ENCODE measurements around the gene TSPAN6.

The TSPAN6 gene

GRCh38 chrX:100647739-100648138, 11.1 kb upstream of the TSPAN6 start:
- DNase-seq (ENCODE audit: low read depth in 2 of 2): no peak

DNA sequence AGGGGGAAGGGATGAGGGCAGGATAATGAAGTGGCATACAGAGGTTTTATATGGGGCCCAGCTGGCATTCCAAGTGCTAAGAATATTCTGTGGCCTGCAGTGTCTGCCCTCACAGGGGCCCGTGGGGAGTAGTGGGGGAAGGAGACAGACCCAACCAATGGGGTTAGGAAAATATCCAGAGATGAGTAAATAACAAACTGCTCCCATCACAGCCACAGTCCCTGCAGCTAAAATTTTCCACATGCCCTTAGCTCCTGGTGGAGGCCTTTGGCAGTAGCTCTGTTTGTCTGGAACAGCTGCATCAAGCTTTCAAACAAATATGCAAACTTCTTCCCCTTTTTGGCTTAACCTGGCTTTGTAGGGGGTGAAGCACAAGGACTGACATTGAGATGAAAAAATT, 10.5 kb upstream of the TSPAN6 start:
- no peak for DNase-seq (ENCODE audit: low read depth in 2 of 2)

DNA sequence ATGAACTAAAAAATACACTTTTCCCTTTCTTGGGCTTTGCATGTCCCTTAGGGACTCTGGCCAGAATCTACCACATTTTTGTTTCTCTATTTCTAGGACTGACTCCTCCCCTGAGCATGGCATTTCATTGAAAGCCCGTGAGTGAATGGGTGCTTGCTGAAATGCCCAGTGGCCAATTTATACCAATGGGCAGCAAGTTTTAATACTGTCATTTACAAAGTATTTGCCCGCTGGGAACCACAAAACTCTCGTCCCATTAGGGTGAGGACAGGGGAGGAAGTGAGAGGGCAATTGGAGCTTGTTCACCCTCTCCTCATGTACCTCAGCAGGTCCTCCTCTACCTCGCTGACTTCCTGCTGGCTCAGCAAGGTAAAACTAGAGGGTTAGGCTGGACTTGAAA, 8.5 kb upstream of the TSPAN6 start:
- no peak for DNase-seq (ENCODE audit: low read depth in 2 of 2)

- DNase-seq (ENCODE audit: low read depth in 2 of 2): no peak
These were observed 7.6 kb upstream of the TSPAN6 start, which contains the start of gene SRPX2 for GRCh38 chrX:100643956-100644860. SRPX2 (plus strand) TSS chrX:100644199; CDS start chrX:100646323, 2,124 bp downstream.

GRCh38 chrX:100643212-100643611, 6.6 kb upstream of the TSPAN6 start:
- DNase-seq (ENCODE audit: low read depth in 2 of 2): no peak

DNA sequence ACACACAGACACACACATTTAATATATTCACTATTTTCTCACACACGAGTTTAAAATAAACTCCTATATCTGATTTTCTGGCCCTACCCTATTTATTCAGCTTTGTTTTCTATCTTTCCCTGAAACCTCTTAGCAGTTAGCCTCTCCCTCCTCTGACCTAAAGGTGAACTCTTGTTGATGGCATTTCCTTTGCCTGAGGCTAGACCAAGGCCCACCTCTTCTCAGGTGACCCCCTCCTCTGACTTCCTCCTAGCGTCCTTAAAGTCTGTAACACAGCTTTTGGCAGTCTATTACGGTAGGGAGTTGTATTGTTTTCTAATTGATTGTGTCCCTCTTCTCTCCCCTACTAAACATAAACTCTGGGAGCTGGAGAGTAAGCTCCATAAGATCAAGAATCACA, 5.7 kb upstream of the TSPAN6 start:
- no peak for DNase-seq (ENCODE audit: low read depth in 2 of 2)

- no peak for DNase-seq (ENCODE audit: low read depth in 2 of 2)
These were observed 651 bp downstream of the TSPAN6 start for GRCh38 chrX:100635989-100636320.

DNA sequence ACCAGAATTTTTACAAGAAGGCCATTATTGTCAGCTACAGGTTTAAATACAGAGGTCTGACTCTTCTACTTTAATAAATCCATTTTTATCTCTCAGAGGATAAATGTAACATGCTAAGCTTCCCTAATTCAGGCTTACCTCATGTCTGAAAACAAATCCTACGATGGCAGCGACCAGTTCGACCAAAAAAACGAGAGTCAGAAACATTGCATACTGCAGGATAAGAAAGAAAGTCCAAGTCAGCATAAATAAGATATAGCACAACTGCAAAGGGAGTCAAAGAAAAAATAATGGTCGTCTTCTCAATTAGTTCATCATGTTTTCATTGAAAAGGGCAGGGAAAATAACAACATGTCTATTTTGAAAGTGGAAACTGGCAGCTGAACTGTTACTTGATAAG, 1.6 kb downstream of the TSPAN6 start:
- no peak for DNase-seq (ENCODE audit: low read depth in 2 of 2)

DNA sequence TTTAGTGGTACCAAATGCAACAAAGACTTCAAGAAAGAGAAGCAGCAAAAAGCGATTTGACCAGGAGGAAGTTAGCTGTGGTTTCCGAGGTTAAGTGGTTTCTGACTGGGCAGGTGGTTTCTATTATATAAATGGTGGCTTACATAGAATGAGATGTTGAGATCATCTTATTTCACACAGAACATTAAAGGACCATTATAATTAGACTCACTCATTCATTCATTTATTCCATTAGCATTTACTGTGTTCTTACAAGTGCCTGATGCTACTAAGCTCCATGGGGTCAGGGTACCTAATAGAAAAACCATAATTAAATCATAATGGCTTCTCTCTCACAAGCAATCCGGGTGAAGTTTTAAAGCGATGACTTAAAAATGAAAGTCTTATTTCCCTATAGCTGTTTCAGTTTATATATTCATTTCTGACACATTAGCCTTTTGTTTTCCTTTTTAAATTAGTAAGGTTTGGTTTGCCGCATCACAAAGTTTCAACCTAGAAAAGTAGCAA, 10.6 kb downstream of the TSPAN6 start:
- DNase-seq (ENCODE audit: low read depth in 2 of 2): no peak

GRCh38 chrX:100623001-100623400, 13.6 kb downstream of the TSPAN6 start:
- no peak for DNase-seq (ENCODE audit: low read depth in 2 of 2)

- no peak for DNase-seq (ENCODE audit: low read depth in 2 of 2)
These were observed 21.6 kb downstream of the TSPAN6 start for GRCh38 chrX:100615005-100615404.

- no peak for DNase-seq (ENCODE audit: low read depth in 2 of 2)
These were observed 24.7 kb downstream of the TSPAN6 start for GRCh38 chrX:100611951-100612350.

- DNase-seq (ENCODE audit: low read depth in 2 of 2): no peak
These were observed 27.0 kb downstream of the TSPAN6 start for GRCh38 chrX:100609591-100609990.

GRCh38 chrX:100606753-100607152, 29.9 kb downstream of the TSPAN6 start:
- no peak for DNase-seq (ENCODE audit: low read depth in 2 of 2)

GRCh38 chrX:100600758-100601157, 35.8 kb downstream of the TSPAN6 start:
- DNase-seq (ENCODE audit: low read depth in 2 of 2): no peak

GRCh38 chrX:100600340-100600739, 36.3 kb downstream of the TSPAN6 start:
- no peak for DNase-seq (ENCODE audit: low read depth in 2 of 2)

GRCh38 chrX:100599456-100599855, 37.1 kb downstream of the TSPAN6 start:
- DNase-seq (ENCODE audit: low read depth in 2 of 2): no peak

GRCh38 chrX:100596601-100597000, 40.0 kb downstream of the TSPAN6 start:
- DNase-seq (ENCODE audit: low read depth in 2 of 2): no peak

GRCh38 chrX:100593581-100593980, 43.0 kb downstream of the TSPAN6 start:
- DNase-seq (ENCODE audit: low read depth in 2 of 2): no peak

GRCh38 chrX:100593126-100593525, 43.5 kb downstream of the TSPAN6 start:
- no peak for DNase-seq (ENCODE audit: low read depth in 2 of 2)

DNA sequence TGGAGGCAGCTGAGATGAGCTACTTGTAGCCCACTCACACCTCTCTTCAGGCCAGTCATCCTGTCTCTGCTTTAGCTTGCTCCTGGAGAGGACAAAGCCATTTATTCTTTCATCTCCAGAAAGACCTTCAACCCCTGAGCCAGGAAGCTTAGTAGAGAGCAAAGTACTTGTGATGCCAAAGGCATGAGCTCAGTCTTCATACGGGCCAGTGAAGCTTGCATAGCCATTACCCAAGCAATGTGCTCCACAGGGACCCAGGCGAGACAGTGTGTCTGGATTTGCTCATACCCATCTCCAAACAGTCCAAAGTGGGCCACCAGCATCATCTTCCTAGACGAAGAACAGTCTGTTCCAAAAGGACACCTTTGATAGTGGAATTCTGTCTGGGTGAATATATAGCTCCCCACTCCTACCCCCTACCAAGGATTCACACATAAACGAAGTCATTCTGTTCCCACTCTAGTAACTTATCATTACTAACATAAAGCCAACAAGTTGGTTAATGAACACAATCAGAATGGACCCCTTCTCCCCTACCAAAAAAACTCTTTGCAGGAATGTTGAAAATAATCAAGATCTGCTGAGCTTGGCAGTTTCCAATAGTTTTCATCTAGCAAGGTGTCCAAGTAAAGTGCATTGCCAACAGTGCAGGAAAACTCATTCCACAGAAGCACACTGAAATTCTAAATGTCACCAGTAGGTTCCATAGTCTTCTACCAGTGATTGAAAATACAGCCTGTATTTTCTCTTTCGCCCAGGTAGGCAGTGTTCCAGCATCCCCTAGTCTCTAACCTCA, 45.2 kb downstream of the TSPAN6 start:
- no peak for DNase-seq (ENCODE audit: low read depth in 2 of 2)

DNA sequence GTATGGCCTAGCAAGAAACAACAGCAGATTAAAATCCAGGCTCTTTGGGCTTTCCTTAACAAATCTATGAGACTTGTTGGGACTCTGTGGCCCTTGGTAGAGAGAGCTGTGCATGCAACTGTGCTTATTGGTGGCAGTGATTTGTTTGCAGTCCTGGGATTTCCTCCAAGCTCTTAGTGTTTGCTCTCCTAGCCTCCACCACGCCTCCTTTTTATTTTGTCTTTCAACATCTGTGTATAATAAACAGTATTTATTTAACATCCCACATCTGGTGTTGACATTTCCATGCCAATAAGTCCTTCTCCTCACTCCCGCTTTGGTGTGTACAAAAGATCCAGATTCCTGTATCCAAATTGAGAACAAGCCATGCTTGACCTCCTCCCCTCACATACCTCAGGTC, 48.7 kb downstream of the TSPAN6 start:
- DNase-seq (ENCODE audit: low read depth in 2 of 2): no peak

DNA sequence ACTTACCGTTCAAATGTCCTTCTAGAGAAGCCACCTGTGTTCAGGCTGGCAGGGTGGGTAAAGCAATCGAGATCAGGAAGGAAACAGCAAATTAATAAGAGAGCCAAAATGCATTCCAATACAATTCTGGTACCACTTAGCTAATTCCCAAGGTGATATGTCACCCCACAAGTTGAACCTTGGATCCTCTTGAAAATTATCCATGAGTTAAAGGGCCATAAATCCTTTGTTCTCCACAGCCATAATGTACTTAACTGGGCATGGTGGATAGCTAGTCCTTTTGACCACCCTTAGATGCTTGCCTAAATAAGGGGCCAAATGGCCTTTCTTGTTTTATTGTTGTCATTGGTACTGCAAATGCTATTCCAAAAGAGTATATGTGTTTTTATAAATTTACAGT, 49.9 kb downstream of the TSPAN6 start:
- no peak for DNase-seq (ENCODE audit: low read depth in 2 of 2)
